ENCODE data around the gene CMTM4. TPM values are rescaled to one million over a fixed set of nuclear protein-coding genes. Genes with fewer than 3 reads are reported as not detected.

Gene CMTM4
- total RNA-seq, 4 donors from 2014 or later: 170 to 246 (median 201) TPM

- H3K4me1 ChIP-seq: peaks cover 10 to 57% of the 10 kb centered on the region in 2 donors
- intact Hi-C loops (cut with DNase I): loop anchor here (5.0 kb wide), 1 partner anchor 99 kb away; the partner anchor contains the start of gene DYNC1LI2
- no peaks in the 10 kb centered on the region for H3K9me3 ChIP-seq
- no peak overlapping the region for H3K4me3 ChIP-seq (replicated peaks in 1 of 3)
- H3K27ac ChIP-seq: no peak overlapping the region
- TF ChIP-seq CTCF (IDR thresholded peaks at IDR 0.05) (no peak), POLR2A (IDR thresholded peaks at IDR 0.05) (no peak)
- 57 to 79% methylated on average over 6 of the region's 6 CpGs for WGBS, 2 donors
- no peak for DNase-seq
- H3K27me3 ChIP-seq: no peaks in the 10 kb centered on the region
- no peaks in the 10 kb centered on the region for H3K36me3 ChIP-seq
Observed at GRCh38 chr16:66653581-66654350, 42.8 kb downstream of the CMTM4 start.

- H3K27me3 ChIP-seq: no peaks in the 10 kb centered on the region
- H3K4me3 ChIP-seq (replicated peaks in 1 of 3): no peak overlapping the region
- DNase-seq: no peak
- peaks cover 10 to 50% of the 10 kb centered on the region in 2 donors for H3K4me1 ChIP-seq
- H3K36me3 ChIP-seq: no peaks in the 10 kb centered on the region
- intact Hi-C loops (cut with DNase I): loop anchor here (5.0 kb wide), 1 partner anchor 99 kb away; the partner anchor contains the start of gene DYNC1LI2
- no peaks in the 10 kb centered on the region for H3K9me3 ChIP-seq
- H3K27ac ChIP-seq: peak overlapping the region in 1 of 3 donors; percentile 15
- no peak for TF ChIP-seq POLR2A (IDR thresholded peaks at IDR 0.05)
- WGBS, 2 donors: 74 to 77% methylated on average over 7 of the region's 7 CpGs
Observed at GRCh38 chr16:66652661-66653360, 43.7 kb downstream of the CMTM4 start.

GRCh38 chr16:66651965-66652364, 44.6 kb downstream of the CMTM4 start:
- intact Hi-C loops (cut with DNase I): loop anchor here (5.0 kb wide), 1 partner anchor 100 kb away; the partner anchor contains the start of gene DYNC1LI2
- 79 to 81% methylated on average over 6 of the region's 6 CpGs for WGBS, 2 donors
- H3K36me3 ChIP-seq: no peaks in the 10 kb centered on the region

GRCh38 chr16:66651474-66651765, 45.1 kb downstream of the CMTM4 start:
- H3K27ac ChIP-seq: no peak overlapping the region
- WGBS, 2 donors: 57 to 68% methylated on average over 2 of the region's 2 CpGs
- H3K36me3 ChIP-seq: no peaks in the 10 kb centered on the region
- no peak for DNase-seq
- intact Hi-C loops (cut with DNase I): loop anchor here (5.0 kb wide), 1 partner anchor 101 kb away; the partner anchor contains the start of gene DYNC1LI2
- no peak overlapping the region for H3K4me3 ChIP-seq (replicated peaks in 1 of 3)
- no peaks in the 10 kb centered on the region for H3K9me3 ChIP-seq
- no peak for TF ChIP-seq POLR2A (IDR thresholded peaks at IDR 0.05)
- no peak for TF ChIP-seq CTCF (IDR thresholded peaks at IDR 0.05)
- H3K4me1 ChIP-seq: peaks cover 10 to 50% of the 10 kb centered on the region in 2 donors
- H3K27me3 ChIP-seq: no peaks in the 10 kb centered on the region

More at GRCh38 chr16:66651965-66652364, 44.6 kb downstream of the CMTM4 start:
- Histone ChIP-seq H3K27me3 (no peaks in the 10 kb centered on the region), H3K9me3 (no peaks in the 10 kb centered on the region), H3K27ac (no peak overlapping the region), H3K4me3 (replicated peaks in 1 of 3) (no peak overlapping the region), H3K4me1 (peaks cover 10 to 50% of the 10 kb centered on the region in 2 donors)
- no peak for DNase-seq
- TF ChIP-seq POLR2A (IDR thresholded peaks at IDR 0.05) (no peak), CTCF (IDR thresholded peaks at IDR 0.05) (no peak)

GRCh38 chr16:66650707-66651473, 45.7 kb downstream of the CMTM4 start:
- Histone ChIP-seq H3K9me3 (no peaks in the 10 kb centered on the region), H3K27me3 (no peaks in the 10 kb centered on the region), H3K4me3 (replicated peaks in 1 of 3) (no peak overlapping the region), H3K27ac (no peak overlapping the region), H3K36me3 (no peaks in the 10 kb centered on the region), H3K4me1 (peaks cover 10 to 50% of the 10 kb centered on the region in 2 donors)
- intact Hi-C loops (cut with DNase I): loop anchor here (5.0 kb wide), 1 partner anchor 101 kb away; the partner anchor contains the start of gene DYNC1LI2
- TF ChIP-seq CTCF (IDR thresholded peaks at IDR 0.05): peak; percentile 85 to 97 (median 88)
- TF ChIP-seq POLR2A (IDR thresholded peaks at IDR 0.05): no peak
- peak; percentile 76 to 83 for DNase-seq
- WGBS, 2 donors: 24 to 26% methylated on average over 18 of the region's 18 CpGs
